Chondrocyte (in vitro differentiated cells): ENCODE results near the gene GTF2F1. TPM values are rescaled to one million over a fixed set of nuclear protein-coding genes. Genes with fewer than 3 reads are reported as not detected.
"Not testable (repeated sequence)": the region's sequence is repeated elsewhere in the genome, so short reads cannot be mapped to it uniquely, and the experiment has no call there.

Experiments
- DNase-seq: peaks from one replicate; pipeline ENCODE4 v3.0.0; 2021; ENCODE audit warnings: mixed read lengths, low spot score
- H3K27ac Mint-ChIP-seq: one replicate; pipeline ENCODE4 v1.8.0; 2021; ENCODE audit warnings: mild to moderate bottlenecking, moderate library complexity, mixed read lengths; ENCODE audit not compliant: unreplicated experiment
- H3K27me3 Mint-ChIP-seq: 2 replicates; pipeline ENCODE4 v1.8.0; 2021; ENCODE audit warnings: low read depth, mixed read lengths
- H3K36me3 Mint-ChIP-seq: 2 replicates; pipeline ENCODE4 v1.8.0; 2021; ENCODE audit warnings: low read depth, mixed read lengths
- H3K4me1 Mint-ChIP-seq: 2 replicates; pipeline ENCODE4 v1.8.0; 2021; ENCODE audit warnings: low read depth, mild to moderate bottlenecking, mixed read lengths
- H3K4me3 Mint-ChIP-seq: one replicate; pipeline ENCODE4 v1.8.0; 2021; ENCODE audit warnings: mild to moderate bottlenecking, moderate library complexity, mixed read lengths; ENCODE audit not compliant: unreplicated experiment
- H3K9me3 Mint-ChIP-seq: 2 replicates; pipeline ENCODE4 v1.8.0; 2021; ENCODE audit warnings: low read depth, mixed read lengths
- total RNA-seq: library from RNA; stranded (reverse); gene quantifications from 3 replicates; pipeline ENCODE4 v1.2.1, GENCODE V29; 2021
- TF ChIP-seq, protein P1 (sequence below): fragments of 200-600 bp; sonication (generic); IDR thresholded peaks from 2 replicates; pipeline ENCODE4 v1.5.0; 2021; ENCODE audit warnings: antibody characterized with exemption, mild to moderate bottlenecking, moderate library complexity

Gene GTF2F1
- total RNA-seq, 1 donor from 2014 or later: 60.4 TPM

DNA sequence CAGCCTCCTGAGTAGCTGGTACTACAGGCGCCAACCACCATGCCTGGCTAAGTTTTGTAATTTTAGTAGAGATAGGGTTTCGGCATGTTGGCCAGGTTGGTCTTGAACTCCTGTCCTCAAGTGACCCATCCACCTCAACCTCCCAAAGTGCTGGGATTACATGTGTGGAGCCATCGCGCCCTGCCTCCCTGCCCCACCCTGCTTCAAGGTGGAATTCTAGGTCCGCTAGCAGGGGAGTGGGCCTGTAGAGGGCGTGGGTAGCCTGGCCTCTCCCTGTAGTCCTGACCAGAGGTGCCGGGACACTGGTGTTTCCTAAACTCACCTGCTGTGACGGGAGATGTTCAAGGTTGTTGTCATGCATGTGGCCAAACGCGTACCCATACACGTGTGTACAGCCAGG lies 40.2 kb upstream of the GTF2F1 start:
- DNase-seq: no peak
- no peak overlapping the region for H3K27ac Mint-ChIP-seq
- no peaks in the 10 kb centered on the region for H3K9me3 Mint-ChIP-seq
- TF ChIP-seq, protein P1, sequence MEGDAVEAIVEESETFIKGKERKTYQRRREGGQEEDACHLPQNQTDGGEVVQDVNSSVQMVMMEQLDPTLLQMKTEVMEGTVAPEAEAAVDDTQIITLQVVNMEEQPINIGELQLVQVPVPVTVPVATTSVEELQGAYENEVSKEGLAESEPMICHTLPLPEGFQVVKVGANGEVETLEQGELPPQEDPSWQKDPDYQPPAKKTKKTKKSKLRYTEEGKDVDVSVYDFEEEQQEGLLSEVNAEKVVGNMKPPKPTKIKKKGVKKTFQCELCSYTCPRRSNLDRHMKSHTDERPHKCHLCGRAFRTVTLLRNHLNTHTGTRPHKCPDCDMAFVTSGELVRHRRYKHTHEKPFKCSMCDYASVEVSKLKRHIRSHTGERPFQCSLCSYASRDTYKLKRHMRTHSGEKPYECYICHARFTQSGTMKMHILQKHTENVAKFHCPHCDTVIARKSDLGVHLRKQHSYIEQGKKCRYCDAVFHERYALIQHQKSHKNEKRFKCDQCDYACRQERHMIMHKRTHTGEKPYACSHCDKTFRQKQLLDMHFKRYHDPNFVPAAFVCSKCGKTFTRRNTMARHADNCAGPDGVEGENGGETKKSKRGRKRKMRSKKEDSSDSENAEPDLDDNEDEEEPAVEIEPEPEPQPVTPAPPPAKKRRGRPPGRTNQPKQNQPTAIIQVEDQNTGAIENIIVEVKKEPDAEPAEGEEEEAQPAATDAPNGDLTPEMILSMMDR: no peak
- no peak overlapping the region for H3K4me3 Mint-ChIP-seq
- peaks cover 2% of the 10 kb centered on the region for H3K27me3 Mint-ChIP-seq
- no peaks in the 10 kb centered on the region for H3K36me3 Mint-ChIP-seq
- no peaks in the 10 kb centered on the region for H3K4me1 Mint-ChIP-seq

DNA sequence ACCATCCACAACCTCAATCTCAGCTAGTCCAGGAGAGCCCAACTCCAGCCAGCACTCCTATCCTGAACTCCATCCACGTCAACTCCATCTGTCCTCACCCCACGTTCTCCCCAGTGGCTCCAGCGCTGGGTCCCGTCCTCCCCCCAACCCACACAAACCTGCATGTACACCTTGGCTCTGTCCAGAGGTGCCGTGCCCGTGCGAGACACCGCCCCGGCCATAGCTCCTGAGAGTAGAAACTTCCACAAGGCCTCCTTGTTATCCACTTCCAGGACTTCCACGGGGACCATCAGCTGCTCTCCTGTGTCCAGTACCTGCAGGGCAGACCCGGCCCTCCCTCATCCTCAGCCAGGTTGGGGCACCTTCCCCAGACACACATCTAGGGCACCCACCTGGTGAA lies 38.9 kb upstream of the GTF2F1 start:
- TF ChIP-seq, protein P1: no peak
- no peak overlapping the region for H3K4me3 Mint-ChIP-seq
- no peaks in the 10 kb centered on the region for H3K36me3 Mint-ChIP-seq
- no peak overlapping the region for H3K27ac Mint-ChIP-seq
- peaks cover 2% of the 10 kb centered on the region for H3K27me3 Mint-ChIP-seq
- no peaks in the 10 kb centered on the region for H3K4me1 Mint-ChIP-seq
- DNase-seq: no peak
- no peaks in the 10 kb centered on the region for H3K9me3 Mint-ChIP-seq

DNA sequence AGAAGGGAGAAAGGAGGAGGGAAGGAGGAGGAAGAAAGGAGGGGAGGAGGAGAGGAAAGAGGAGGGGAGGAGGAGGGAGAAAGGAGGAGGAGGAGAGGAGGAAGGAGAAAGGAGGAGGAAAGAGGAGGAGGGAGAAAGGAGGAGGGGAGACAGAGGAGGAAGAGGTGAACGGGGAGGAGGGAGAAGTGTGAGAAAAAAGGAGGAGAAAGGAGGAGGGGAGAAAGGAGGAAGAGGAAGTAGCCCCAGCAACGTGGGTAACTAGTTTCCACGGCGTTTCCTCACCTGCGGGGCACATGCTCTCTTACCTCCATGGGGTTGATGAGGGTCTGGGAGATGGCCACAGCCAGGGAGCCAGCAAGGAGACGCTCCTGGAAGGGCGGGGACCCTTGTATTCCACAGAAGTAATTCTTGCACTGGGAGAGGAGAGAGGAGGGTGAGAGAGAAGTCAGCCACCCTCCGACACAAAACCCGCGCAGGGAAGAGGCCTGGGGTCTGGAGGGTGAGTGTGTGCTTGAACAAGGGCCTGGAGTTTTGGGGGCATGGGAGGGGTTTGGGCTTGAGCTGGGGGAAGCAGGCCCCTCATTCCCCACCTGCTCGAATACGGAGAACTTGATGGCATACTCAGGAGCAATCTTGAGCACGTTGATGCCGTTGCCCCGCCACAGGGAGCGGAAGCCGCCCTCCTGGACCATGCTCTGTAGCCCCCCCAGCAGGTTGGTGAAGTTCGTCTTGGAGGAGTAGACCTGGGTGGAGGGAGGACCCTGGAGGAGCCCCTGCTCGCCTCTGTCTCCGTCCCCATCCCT lies 36.7 kb upstream of the GTF2F1 start:
- H3K9me3 Mint-ChIP-seq: no peaks in the 10 kb centered on the region
- TF ChIP-seq, protein P1: no peak
- peaks cover 7% of the 10 kb centered on the region for H3K4me1 Mint-ChIP-seq
- DNase-seq: no peak
- peaks cover 2% of the 10 kb centered on the region for H3K27me3 Mint-ChIP-seq
- H3K4me3 Mint-ChIP-seq: no peak overlapping the region
- H3K27ac Mint-ChIP-seq: no peak overlapping the region
- H3K36me3 Mint-ChIP-seq: no peaks in the 10 kb centered on the region

DNA sequence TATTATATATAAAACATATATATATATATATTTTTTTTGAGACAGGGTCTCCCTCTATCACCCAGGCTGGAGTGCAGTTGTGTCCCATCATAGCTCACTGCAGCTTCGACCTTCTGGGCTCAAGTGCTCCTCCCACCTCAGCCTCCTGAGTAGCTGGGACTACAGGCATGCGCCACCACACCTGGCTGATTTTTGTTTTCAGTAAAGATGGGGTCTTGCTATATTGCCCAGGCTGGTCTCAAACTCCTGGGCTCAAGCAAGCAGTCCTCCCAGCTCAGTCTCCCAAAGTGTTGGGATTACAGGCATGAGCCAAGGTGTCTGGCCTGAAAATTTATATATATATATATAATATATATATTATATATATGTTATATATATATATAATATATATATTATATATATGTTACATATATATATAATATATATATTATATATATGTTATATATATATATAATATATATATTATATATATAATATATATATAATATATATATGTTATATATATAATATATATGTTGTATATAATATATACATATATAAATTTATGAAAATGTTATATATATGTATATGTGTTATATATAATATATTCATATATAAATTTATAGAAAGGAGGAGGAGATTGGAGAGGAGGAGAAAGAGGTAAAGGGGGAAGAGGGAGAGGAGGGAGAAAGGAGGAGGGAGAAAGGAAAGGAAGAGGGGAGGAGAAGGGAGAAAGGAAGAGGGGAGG lies 35.9 kb upstream of the GTF2F1 start:
- H3K27ac Mint-ChIP-seq, H3K4me3 Mint-ChIP-seq, H3K27me3 Mint-ChIP-seq, DNase-seq, H3K4me1 Mint-ChIP-seq, H3K9me3 Mint-ChIP-seq, H3K36me3 Mint-ChIP-seq: not testable (repeated sequence)

DNA sequence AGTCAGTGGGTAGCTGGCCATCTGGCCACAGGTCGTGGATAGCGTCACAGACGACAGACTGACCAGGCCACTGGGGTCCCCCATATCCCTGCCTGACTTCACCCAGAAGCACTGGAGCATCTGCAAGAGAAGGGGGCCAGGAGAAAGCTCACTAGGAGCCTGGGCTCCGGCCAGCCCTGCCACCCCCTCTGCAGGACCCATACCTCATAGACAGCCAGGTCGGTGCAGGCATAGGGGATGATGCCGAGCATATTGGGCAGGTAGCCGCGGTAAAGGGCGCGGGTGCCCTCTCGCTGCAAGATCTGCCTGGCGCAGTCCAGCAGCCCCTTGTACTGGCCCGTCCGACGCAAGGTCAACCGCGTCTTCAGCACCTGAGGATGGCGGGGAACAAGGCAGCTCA lies 34.2 kb upstream of the GTF2F1 start:
- Mint-ChIP-seq H3K4me3 (no peak overlapping the region), H3K4me1 (peaks cover 21% of the 10 kb centered on the region), H3K9me3 (no peaks in the 10 kb centered on the region), H3K36me3 (peaks cover 2% of the 10 kb centered on the region), H3K27ac (no peak overlapping the region), H3K27me3 (peaks cover 2% of the 10 kb centered on the region)
- TF ChIP-seq, protein P1: no peak
- no peak for DNase-seq
